Hepatocyte (in vitro differentiated cells): Measurements from ENCODE around the gene ADAMTSL4. TPM values are rescaled to one million over a fixed set of nuclear protein-coding genes. Genes with fewer than 3 reads are reported as not detected.
"Not testable (repeated sequence)": the region's sequence is repeated elsewhere in the genome, so short reads cannot be mapped to it uniquely, and the experiment has no call there.

Source experiments
- DNase-seq: peaks from one replicate; pipeline ENCODE4 v3.0.0-alpha.2; 2016; ENCODE audit warnings: low spot score
- H2AFZ ChIP-seq: fragments of 200-600 bp; sonication (generic); 2 replicates; pipeline ENCODE4 v1.6.0; 2016; ENCODE audit warnings: antibody characterized with exemption, mild to moderate bottlenecking
- H3K27ac ChIP-seq: fragments of 200-600 bp; sonication (generic); 2 replicates; pipeline ENCODE4 v1.5.1; 2016; ENCODE audit warnings: mild to moderate bottlenecking
- H3K27me3 ChIP-seq: fragments of 200-600 bp; sonication (generic); 2 replicates; pipeline ENCODE4 v1.6.1; 2016
- H3K36me3 ChIP-seq: fragments of 200-600 bp; sonication (generic); replicated peaks from 2 replicates; pipeline ENCODE4 v1.5.1; 2016; ENCODE audit warnings: low read depth; ENCODE audit not compliant: insufficient read depth
- H3K4me1 ChIP-seq: fragments of 200-600 bp; sonication (generic); 2 replicates; pipeline ENCODE4 v1.5.1; 2016; ENCODE audit warnings: mild to moderate bottlenecking, moderate library complexity; ENCODE audit not compliant: insufficient read depth
- H3K4me2 ChIP-seq: fragments of 200-600 bp; sonication (generic); 2 replicates; pipeline ENCODE4 v1.6.0; 2016
- H3K4me3 ChIP-seq: fragments of 200-600 bp; sonication (generic); 2 replicates; pipeline ENCODE4 v1.5.1; 2016; ENCODE audit warnings: mild to moderate bottlenecking
- H3K79me2 ChIP-seq: fragments of 200-600 bp; sonication (generic); 2 replicates; pipeline ENCODE4 v1.6.0; 2017; ENCODE audit warnings: mild to moderate bottlenecking
- H3K9me2 ChIP-seq: fragments of 200-600 bp; sonication (generic); replicated peaks from 2 replicates; pipeline ENCODE4 v1.6.0; 2017; ENCODE audit warnings: mild to moderate bottlenecking; ENCODE audit not compliant: insufficient read depth
- H3K9me3 ChIP-seq: fragments of 200-600 bp; sonication (generic); 2 replicates; pipeline ENCODE4 v1.5.1; 2016; ENCODE audit warnings: low read depth, mild to moderate bottlenecking
- H4K20me1 ChIP-seq: fragments of 200-600 bp; sonication (generic); 2 replicates; pipeline ENCODE4 v1.6.0; 2016; ENCODE audit warnings: mild to moderate bottlenecking; ENCODE audit not compliant: insufficient read depth, poor library complexity, severe bottlenecking
- EZH2 ChIP-seq: fragments of 200-600 bp; sonication (generic); IDR thresholded peaks from 2 replicates; pipeline ENCODE4 v1.6.1; 2016; ENCODE audit warnings: antibody characterized with exemption, mild to moderate bottlenecking, borderline replicate concordance
- EZH2phosphoT487 ChIP-seq: fragments of 200-600 bp; sonication (generic); IDR thresholded peaks from one replicate; pipeline ENCODE4 v1.6.1; 2018; ENCODE audit warnings: antibody characterized with exemption, mild to moderate bottlenecking, low read depth, moderate library complexity; ENCODE audit not compliant: unreplicated experiment, severe bottlenecking
- WGBS: methylation state at CpG from one replicate; pipeline ENCODE4 v1.1.6; 2016; ENCODE audit warnings: low lambda C conversion rate; ENCODE audit errors: missing lambda C conversion rate; 5-methylcytosine and 5-hydroxymethylcytosine counted together
- polyA plus RNA-seq: library from polyadenylated mRNA; unstranded; fragments of >200 nt; fragmentation: Nextera tagmentation; extraction: Ambion mirVana; gene quantifications from 2 replicates; pipeline ENCODE4 v1.2.1, GENCODE V29; 2016
- total RNA-seq: library from RNA; depleted of rRNA; stranded (reverse); fragments of >200 nt; gene quantifications from 2 replicates; pipeline ENCODE4 v1.2.3, GENCODE V29; 2014
- TF ChIP-seq, protein P1 (sequence below): fragments of 200-600 bp; sonication (generic); IDR thresholded peaks from 2 replicates; pipeline ENCODE4 v1.5.1; 2016; ENCODE audit warnings: antibody characterized with exemption, mild to moderate bottlenecking; ENCODE audit not compliant: poor library complexity

Gene ADAMTSL4
- total and polyA plus RNA-seq, 2 experiments from 2014 or later, result 8.1 to 19.7 TPM

DNA sequence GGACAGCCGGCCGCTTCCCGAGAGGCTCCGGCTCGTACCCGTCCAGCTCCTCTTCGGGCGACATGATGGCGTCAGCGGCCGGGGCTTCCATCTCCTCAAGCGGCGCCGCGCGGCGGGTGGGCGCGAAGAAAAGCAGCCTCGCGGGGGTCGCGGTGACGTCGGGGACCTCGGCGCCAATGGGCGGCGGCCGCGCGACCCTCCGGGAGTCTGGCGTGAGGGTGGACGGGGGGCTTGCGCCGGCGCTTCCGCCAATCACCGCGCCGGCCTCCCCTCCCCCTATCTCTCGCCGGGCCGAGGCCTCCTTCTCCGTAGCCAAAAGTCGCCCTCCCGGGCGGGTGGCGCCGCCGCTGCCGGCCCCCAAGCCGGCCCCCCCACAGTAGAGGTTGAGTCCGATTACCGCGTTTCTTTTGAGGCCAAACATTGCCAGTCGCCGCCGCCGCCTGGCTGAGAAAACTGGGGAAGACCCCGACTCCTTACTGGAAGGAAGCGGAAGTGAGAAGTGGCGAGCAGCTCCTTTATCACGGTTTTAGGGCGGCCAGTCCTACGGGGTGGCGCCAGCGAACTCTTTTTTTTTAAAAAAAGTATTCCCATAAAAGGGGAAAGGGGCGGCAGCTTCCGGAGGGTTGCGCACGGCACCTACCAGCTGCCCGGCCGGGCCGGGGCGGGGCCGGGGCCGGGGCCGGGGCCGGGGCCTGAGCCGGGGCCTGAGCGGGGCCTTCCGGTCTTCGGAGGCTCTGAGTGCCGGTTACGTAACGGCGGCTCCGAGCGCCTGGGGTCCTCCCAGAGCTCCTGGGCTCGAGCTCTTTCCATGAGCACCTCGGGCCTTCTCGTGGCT, 30.1 kb downstream of the ADAMTSL4 start, which contains the start of gene MCL1:
TSS of gene MCL1 (minus strand) at position 501 of the 835 bp plus-strand sequence. CDS start at position 421, 80 bp downstream.
- H3K4me3 ChIP-seq, result peak within 1 kb of the TSS; percentile 85
- H3K27me3 ChIP-seq, result no peaks in the 10 kb centered on the region
- no peaks in the 10 kb centered on the region for H3K9me2 ChIP-seq
- H3K36me3 ChIP-seq, result peaks cover 6% of the 10 kb centered on the region
- peak within 1 kb of the TSS; percentile 83 for H3K4me2 ChIP-seq
- H2AFZ ChIP-seq, result peak within 1 kb of the TSS; percentile 52
- H4K20me1 ChIP-seq, result peaks cover 48% of the 10 kb centered on the region
- WGBS, result under 1% methylated on average over 54 of the region's 94 CpGs
- TF ChIP-seq EZH2 (no peak), EZH2phosphoT487 (no peak)
- TF ChIP-seq, protein P1, sequence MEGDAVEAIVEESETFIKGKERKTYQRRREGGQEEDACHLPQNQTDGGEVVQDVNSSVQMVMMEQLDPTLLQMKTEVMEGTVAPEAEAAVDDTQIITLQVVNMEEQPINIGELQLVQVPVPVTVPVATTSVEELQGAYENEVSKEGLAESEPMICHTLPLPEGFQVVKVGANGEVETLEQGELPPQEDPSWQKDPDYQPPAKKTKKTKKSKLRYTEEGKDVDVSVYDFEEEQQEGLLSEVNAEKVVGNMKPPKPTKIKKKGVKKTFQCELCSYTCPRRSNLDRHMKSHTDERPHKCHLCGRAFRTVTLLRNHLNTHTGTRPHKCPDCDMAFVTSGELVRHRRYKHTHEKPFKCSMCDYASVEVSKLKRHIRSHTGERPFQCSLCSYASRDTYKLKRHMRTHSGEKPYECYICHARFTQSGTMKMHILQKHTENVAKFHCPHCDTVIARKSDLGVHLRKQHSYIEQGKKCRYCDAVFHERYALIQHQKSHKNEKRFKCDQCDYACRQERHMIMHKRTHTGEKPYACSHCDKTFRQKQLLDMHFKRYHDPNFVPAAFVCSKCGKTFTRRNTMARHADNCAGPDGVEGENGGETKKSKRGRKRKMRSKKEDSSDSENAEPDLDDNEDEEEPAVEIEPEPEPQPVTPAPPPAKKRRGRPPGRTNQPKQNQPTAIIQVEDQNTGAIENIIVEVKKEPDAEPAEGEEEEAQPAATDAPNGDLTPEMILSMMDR, result no peak
- H3K9me3 ChIP-seq, result no peaks in the 10 kb centered on the region
- peak within 1 kb of the TSS; percentile 100 for H3K27ac ChIP-seq
- DNase-seq, result peak; percentile 97
- H3K4me1 ChIP-seq, result peaks cover 15% of the 10 kb centered on the region
- peaks cover 61% of the 10 kb centered on the region for H3K79me2 ChIP-seq

DNA sequence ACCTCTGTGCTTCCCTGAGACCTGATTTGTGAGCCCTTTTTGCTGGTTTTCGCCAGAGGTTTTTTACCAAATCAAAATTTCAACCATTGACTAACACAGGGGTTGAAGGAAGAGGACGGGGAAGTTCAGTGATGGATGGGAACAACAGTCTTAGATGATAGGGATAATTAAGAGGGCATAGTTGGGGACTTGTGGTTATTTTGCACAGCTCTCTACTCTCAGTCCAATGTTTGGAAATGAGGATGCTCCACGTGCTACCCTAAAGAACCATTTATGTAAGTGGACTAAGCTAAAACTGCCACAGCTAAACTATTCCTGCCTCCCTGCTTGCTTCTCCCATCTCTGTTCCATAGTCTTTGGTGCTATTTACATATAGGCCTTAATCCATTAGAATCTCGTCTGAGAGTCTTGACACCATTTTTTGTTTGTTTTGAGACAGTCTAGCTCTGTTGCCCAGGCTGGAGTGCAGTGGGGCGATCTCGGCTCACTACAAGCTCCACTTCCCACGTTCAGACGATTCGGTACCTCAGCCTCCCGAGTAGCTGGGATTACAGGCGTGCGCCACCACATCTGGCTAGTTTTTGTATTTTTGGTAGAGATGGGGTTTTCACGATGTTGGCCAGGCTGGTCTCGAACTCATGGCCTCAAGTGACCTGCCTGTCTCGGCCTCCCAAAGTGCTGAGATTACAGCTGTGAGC, 30.9 kb downstream of the ADAMTSL4 start:
- peaks cover 7% of the 10 kb centered on the region for H3K4me1 ChIP-seq
- peaks cover 53% of the 10 kb centered on the region for H3K79me2 ChIP-seq
- H3K4me3 ChIP-seq, result peak overlapping the region; percentile 32
- no peak for DNase-seq
- TF ChIP-seq, protein P1, result no peak
- TF ChIP-seq EZH2, result no peak
- no peak for TF ChIP-seq EZH2phosphoT487
- H3K4me2 ChIP-seq, result peak overlapping the region; percentile 82
- H3K9me2 ChIP-seq, result no peaks in the 10 kb centered on the region
- peak overlapping the region; percentile 98 for H3K27ac ChIP-seq
- H3K9me3 ChIP-seq, result no peaks in the 10 kb centered on the region
- H4K20me1 ChIP-seq, result peaks cover 40% of the 10 kb centered on the region
- peaks cover 6% of the 10 kb centered on the region for H3K36me3 ChIP-seq
- WGBS, result 74% methylated on average over 15 of the region's 15 CpGs
- peak overlapping the region; percentile 52 for H2AFZ ChIP-seq
- H3K27me3 ChIP-seq, result no peaks in the 10 kb centered on the region

DNA sequence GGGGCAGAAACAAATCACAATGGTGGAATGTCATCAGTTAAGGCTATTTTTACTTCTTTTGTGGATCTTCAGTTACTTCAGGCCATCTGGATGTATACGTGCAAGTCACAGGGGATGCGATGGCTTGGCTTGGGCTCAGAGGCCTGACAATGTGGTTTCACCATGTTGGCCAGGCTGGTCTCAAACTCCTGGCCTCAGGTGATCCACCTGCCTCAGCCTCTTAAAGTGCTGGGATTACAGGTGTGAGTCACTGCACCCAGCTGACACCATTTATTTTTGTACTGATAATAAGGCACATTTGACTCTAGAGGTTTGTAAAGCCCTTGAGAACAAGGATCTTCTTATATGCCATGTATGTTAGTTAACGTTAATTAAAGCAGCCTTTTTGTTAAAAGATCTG, 31.8 kb downstream of the ADAMTSL4 start:
- WGBS, result 98% methylated on average over 3 of the region's 3 CpGs
- not testable (repeated sequence) for H2AFZ ChIP-seq, DNase-seq, H3K4me1 ChIP-seq, H3K27ac ChIP-seq, H3K4me2 ChIP-seq, H3K4me3 ChIP-seq, H3K36me3 ChIP-seq, H3K27me3 ChIP-seq, H3K9me2 ChIP-seq, H3K9me3 ChIP-seq
- Histone ChIP-seq H3K79me2 (peaks cover 44% of the 10 kb centered on the region), H4K20me1 (peaks cover 31% of the 10 kb centered on the region)

DNA sequence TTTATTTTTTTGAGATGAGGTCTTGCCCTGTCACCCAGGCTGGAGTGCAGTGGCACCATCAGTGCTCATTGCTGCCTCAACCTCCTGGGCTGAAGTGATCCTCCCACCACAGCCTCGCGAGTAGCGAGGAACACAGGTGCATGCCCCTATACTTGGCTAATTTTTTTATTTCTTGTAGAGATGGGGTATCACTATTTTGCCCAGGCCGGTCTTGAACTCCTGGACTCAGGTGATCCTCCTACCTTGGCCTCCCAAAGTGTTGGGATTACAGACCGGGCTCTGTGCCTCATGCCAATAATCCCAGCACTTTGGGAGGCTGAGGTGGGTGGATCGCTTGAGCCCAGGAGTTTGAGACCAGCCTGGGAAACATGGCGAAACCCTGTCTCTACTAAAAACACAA, 32.2 kb downstream of the ADAMTSL4 start:
- peaks cover 40% of the 10 kb centered on the region for H3K79me2 ChIP-seq
- not testable (repeated sequence) for H3K4me1 ChIP-seq, H3K36me3 ChIP-seq, H3K27ac ChIP-seq, H3K9me2 ChIP-seq, H3K4me3 ChIP-seq, H3K9me3 ChIP-seq, H3K4me2 ChIP-seq, DNase-seq, H2AFZ ChIP-seq, H3K27me3 ChIP-seq
- 98% methylated on average over 7 of the region's 7 CpGs for WGBS
- H4K20me1 ChIP-seq, result peaks cover 27% of the 10 kb centered on the region

DNA sequence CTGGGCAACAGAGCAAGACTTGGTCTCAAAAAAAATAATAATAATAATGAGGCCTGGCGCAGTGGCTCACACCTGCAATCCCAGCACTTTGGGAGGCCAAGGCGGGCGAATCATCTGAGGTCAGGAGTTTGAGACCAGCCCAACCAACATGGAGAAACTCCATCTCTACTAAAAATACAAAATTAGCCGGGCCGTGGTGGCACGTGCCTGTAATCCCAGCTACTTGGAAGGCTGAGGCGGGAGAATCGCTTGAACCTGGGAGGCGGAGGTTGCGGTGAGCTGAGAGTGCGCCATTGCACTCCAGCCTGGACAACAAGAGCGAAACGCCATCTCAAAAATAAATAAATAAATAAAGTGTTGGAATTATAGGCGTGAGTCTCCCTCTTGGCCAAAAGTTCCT, 32.8 kb downstream of the ADAMTSL4 start:
- H4K20me1 ChIP-seq, result peaks cover 21% of the 10 kb centered on the region

More for the DNA sequence above, 32.8 kb downstream of the ADAMTSL4 start:
- peaks cover 34% of the 10 kb centered on the region for H3K79me2 ChIP-seq
- H2AFZ ChIP-seq, H3K27me3 ChIP-seq, H3K36me3 ChIP-seq, H3K4me3 ChIP-seq, DNase-seq, H3K4me2 ChIP-seq, H3K4me1 ChIP-seq, H3K27ac ChIP-seq, H3K9me3 ChIP-seq, H3K9me2 ChIP-seq: not testable (repeated sequence)
- 98% methylated on average over 14 of the region's 14 CpGs for WGBS
